Aorta (tissue), 5 donors: ENCODE measurements around the gene SNX9. TPM values are rescaled to one million over a fixed set of nuclear protein-coding genes. Genes with fewer than 3 reads are reported as not detected.

Source experiments
- ATAC-seq: fragments of 200-7000 bp; cut with Tn5 transposase; one replicate; pipeline ENCODE4 v1.9.1; 2022; ENCODE audit warnings: moderate library complexity; ENCODE audit not compliant: low FRiP score
- DNase-seq, 2 donors: peaks; one replicate each; pipeline ENCODE4 v3.0.0-alpha.2; 2020
- H3K27ac ChIP-seq, 2 donors: one replicate each; pipeline ENCODE4 v1.5.1; 2013; ENCODE audit warnings: low read length in 2 of 2, mild to moderate bottlenecking in 2 of 2, moderate library complexity in 2 of 2, control low read depth in 1 of 2, inconsistent platforms in 1 of 2, low read depth in 1 of 2
- H3K27me3 ChIP-seq, 2 donors: one replicate each; pipeline ENCODE4 v1.6.1; 2013; ENCODE audit warnings: control low read depth in 1 of 2, low read length in 1 of 2, mild to moderate bottlenecking in 1 of 2, moderate library complexity in 1 of 2; ENCODE audit not compliant: insufficient read depth in 2 of 2, control insufficient read depth in 1 of 2
- H3K36me3 ChIP-seq, 2 donors: one replicate each; pipeline ENCODE4 v1.6.1; 2013; ENCODE audit warnings: control low read depth in 1 of 2, low read length in 1 of 2, mild to moderate bottlenecking in 1 of 2; ENCODE audit not compliant: insufficient read depth in 2 of 2, control insufficient read depth in 1 of 2
- H3K4me1 ChIP-seq, 2 donors: one replicate each; pipeline ENCODE4 v1.6.1; 2013; ENCODE audit warnings: low read length in 2 of 2, control low read depth in 1 of 2, mild to moderate bottlenecking in 1 of 2, moderate library complexity in 1 of 2; ENCODE audit not compliant: insufficient read depth in 2 of 2, control insufficient read depth in 1 of 2
- H3K4me3 ChIP-seq, 2 donors: one replicate each; pipeline ENCODE4 v1.5.1; 2013; ENCODE audit warnings: low read length in 2 of 2, control low read depth in 1 of 2, mild to moderate bottlenecking in 1 of 2
- H3K9me3 ChIP-seq: one replicate; pipeline ENCODE4 v1.6.1; 2013; ENCODE audit warnings: mild to moderate bottlenecking, low read length; ENCODE audit not compliant: control insufficient read depth
- WGBS, 2 donors: extraction: QIAGEN DNeasy Blood & Tissue Kit; methylation state at CpG; one replicate each; pipeline ENCODE4 v1.1.7; 2013; 5-methylcytosine and 5-hydroxymethylcytosine counted together
- intact Hi-C, 2 donors: fragments of 100-400 bp; cut with DNase I; formaldehyde crosslinking; loops; one replicate each; pipeline versions ENCODE4 v1.14.2 to v1.15.0; 2022
- polyA plus RNA-seq, 2 donors: library from polyadenylated mRNA; stranded (reverse); fragments of 200-250 nt; gene quantifications; one replicate each; pipeline ENCODE4 v1.2.3, GENCODE V29; 2013
- total RNA-seq, 2 donors: library from RNA; stranded (reverse); fragmentation: NEBNext Ultra II Directional; extraction: Animal tissue kit (Norgen Biotek cat#: 25700); gene quantifications; one replicate each; pipeline ENCODE4 v1.2.1, GENCODE V29; 2021
- donor health status: healthy with polysubstance abuse.
- donor health status: Bipolar disorder and iron deficiency.
- donor health status: DM: no; HTN: no; CAD: no.
- donor health status: DM: no; HTN: no; CAD: no.
- donor health status: DM: yes; HTN: yes; CAD: no.

Gene SNX9
- total and polyA plus RNA-seq, 4 donors, result 50.6 to 95.5 (median 82.1) TPM

- intact Hi-C loops, result no loop called here
- 92 to 93% methylated on average over 6 of the region's 6 CpGs for WGBS, 2 donors
These were observed 22.6 kb downstream of the SNX9 start for GRCh38 chr6:157845493-157846259.

GRCh38 chr6:157847846-157848245, 24.8 kb downstream of the SNX9 start:
- 93 to 94% methylated on average over 2 of the region's 2 CpGs for WGBS, 2 donors
- Histone ChIP-seq H3K4me3 (no peak overlapping the region), H3K27me3 (no peaks in the 10 kb centered on the region), H3K36me3 (no peaks in the 10 kb centered on the region), H3K4me1 (peaks cover 4% of the 10 kb centered on the region in 2 donors), H3K27ac (peak overlapping the region in 1 of 2 donors; percentile 6), H3K9me3 (no peaks in the 10 kb centered on the region)
- no peak for ATAC-seq
- intact Hi-C loops, result no loop called here
- DNase-seq, result no peak

More at GRCh38 chr6:157845493-157846259, 22.6 kb downstream of the SNX9 start:
- no peaks in the 10 kb centered on the region for H3K9me3 ChIP-seq
- H3K27me3 ChIP-seq, result no peaks in the 10 kb centered on the region
- no peak overlapping the region for H3K27ac ChIP-seq
- ATAC-seq (no peak), DNase-seq (no peak)
- no peaks in the 10 kb centered on the region for H3K36me3 ChIP-seq
- H3K4me1 ChIP-seq, result peaks cover 7 to 10% of the 10 kb centered on the region in 2 donors
- H3K4me3 ChIP-seq, result no peak overlapping the region

DNA sequence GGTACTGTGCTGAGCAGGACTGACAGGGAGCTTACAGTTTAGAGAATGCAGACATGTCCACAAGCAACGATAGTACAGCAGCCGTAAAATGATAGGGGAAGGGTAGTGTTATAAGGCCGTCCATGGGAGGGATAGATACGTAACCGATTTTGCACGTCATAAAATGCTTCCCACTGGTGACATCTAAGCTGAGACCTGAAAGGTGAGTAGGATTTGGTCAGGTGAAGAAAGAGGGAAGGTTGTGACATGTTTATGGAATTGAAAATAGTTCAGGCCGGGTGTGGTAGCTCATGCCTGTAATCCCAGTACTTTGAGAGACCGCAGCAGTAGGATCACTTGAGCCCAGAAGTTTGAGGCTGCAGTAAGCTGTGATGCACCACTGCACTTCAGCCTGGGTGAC, 25.6 kb downstream of the SNX9 start:
- H3K4me3 ChIP-seq, result no peak overlapping the region
- WGBS, 2 donors, result 89 to 90% methylated on average over 8 of the region's 8 CpGs
- intact Hi-C loops, result no loop called here
- no peaks in the 10 kb centered on the region for H3K27me3 ChIP-seq
- H3K9me3 ChIP-seq, result no peaks in the 10 kb centered on the region
- DNase-seq (no peak), ATAC-seq (no peak)
- H3K27ac ChIP-seq, result no peak overlapping the region
- H3K36me3 ChIP-seq, result no peaks in the 10 kb centered on the region
- peaks cover 4% of the 10 kb centered on the region in 2 donors for H3K4me1 ChIP-seq

- H3K4me1 ChIP-seq, result peaks cover 4% of the 10 kb centered on the region in 2 donors
These were observed 26.4 kb downstream of the SNX9 start for GRCh38 chr6:157849288-157850017.

DNA sequence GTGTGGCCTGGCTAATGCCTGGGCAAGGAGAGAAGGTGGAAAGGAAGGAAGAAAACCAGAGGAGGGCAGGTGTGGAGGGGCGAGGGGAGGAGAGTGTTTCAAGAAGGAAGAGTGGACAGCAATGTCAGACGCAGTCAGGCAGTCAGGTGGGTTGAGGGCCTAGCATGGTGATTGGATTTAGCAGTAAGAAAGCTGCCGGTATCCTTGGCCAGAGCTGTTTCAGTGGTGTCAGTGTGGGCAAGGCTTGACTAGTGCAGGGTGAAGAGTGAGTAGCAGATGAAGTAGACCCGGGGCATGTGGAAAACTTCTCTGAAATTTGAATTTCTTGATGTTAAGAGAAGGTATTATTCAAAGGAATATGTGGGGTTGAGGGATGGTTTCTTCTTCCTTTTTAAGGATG, 27.0 kb downstream of the SNX9 start:
- intact Hi-C loops, result no loop called here

More at GRCh38 chr6:157849288-157850017, 26.4 kb downstream of the SNX9 start:
- Histone ChIP-seq H3K4me3 (no peak overlapping the region), H3K9me3 (no peaks in the 10 kb centered on the region), H3K36me3 (no peaks in the 10 kb centered on the region), H3K27ac (no peak overlapping the region), H3K27me3 (no peaks in the 10 kb centered on the region)
- ATAC-seq, result no peak
- DNase-seq, result no peak
- 96 to 98% methylated on average over 5 of the region's 5 CpGs for WGBS, 2 donors
- intact Hi-C loops, result no loop called here

DNA sequence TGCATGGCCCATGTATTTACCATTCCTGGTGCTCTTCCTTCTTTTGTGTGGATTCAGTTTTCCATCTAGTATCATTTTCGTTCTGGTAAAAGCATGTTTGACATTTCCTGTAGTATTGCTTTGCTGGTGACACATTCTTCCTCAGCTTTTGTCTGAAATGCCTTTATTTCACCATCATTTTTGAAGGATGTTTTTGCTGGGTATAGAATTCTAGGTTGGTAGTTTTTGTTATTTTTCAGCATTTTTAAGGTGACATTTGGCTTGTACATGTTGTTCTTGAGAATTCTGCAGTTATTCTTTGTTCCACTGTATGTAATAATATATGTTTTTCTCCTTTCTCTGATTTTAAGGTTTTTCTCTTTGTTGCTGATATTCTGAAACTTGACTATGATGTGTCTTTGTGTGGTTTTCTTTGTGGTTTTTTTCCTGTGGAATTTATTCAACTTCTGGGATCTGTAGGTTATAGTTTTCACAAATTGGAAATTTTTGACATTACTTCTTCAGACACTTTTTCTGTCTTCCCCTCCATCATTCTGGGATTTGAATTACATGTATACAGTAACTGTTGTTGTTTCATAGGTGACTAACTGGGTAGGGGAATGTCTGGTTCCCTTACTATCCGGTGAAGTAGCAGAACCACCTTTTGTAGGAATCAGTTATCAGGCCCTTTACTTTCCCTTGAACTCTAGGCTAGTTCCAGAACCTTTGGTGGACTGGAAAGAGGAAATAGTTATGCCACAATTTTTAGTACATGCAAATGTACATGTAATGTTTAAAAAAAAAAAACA, 30.2 kb downstream of the SNX9 start:
- H3K36me3 ChIP-seq, result no peaks in the 10 kb centered on the region
- no peaks in the 10 kb centered on the region for H3K27me3 ChIP-seq
- peaks cover 3 to 4% of the 10 kb centered on the region in 2 donors for H3K4me1 ChIP-seq
- no peak overlapping the region for H3K27ac ChIP-seq
- no peak overlapping the region for H3K4me3 ChIP-seq
- DNase-seq (no peak), ATAC-seq (no peak)
- H3K9me3 ChIP-seq, result no peaks in the 10 kb centered on the region
- intact Hi-C loops, result no loop called here
- WGBS, 2 donors, result 86% methylated on average over 2 of the region's 2 CpGs

More for the DNA sequence above, 27.0 kb downstream of the SNX9 start:
- ATAC-seq, result peak; percentile 29
- Histone ChIP-seq H3K9me3 (no peaks in the 10 kb centered on the region), H3K36me3 (no peaks in the 10 kb centered on the region), H3K4me3 (no peak overlapping the region), H3K27me3 (no peaks in the 10 kb centered on the region), H3K4me1 (peaks cover 4% of the 10 kb centered on the region in 2 donors), H3K27ac (no peak overlapping the region)
- WGBS, 2 donors, result 65 to 66% methylated on average over 4 of the region's 4 CpGs
- DNase-seq, result no peak

- intact Hi-C loops, result no loop called here
- Histone ChIP-seq H3K36me3 (no peaks in the 10 kb centered on the region), H3K4me3 (no peak overlapping the region), H3K27me3 (no peaks in the 10 kb centered on the region), H3K4me1 (no peaks in the 10 kb centered on the region), H3K27ac (no peak overlapping the region), H3K9me3 (no peaks in the 10 kb centered on the region)
- ATAC-seq (no peak), DNase-seq (no peak)
- 88 to 89% methylated on average over 1 of the region's 1 CpG for WGBS, 2 donors
These were observed 31.0 kb downstream of the SNX9 start for GRCh38 chr6:157853902-157854502.

GRCh38 chr6:157855325-157855724, 32.3 kb downstream of the SNX9 start:
- Histone ChIP-seq H3K27ac (no peak overlapping the region), H3K9me3 (no peaks in the 10 kb centered on the region), H3K36me3 (no peaks in the 10 kb centered on the region), H3K4me3 (no peak overlapping the region), H3K27me3 (no peaks in the 10 kb centered on the region), H3K4me1 (peaks cover 0 to 4% of the 10 kb centered on the region in 2 donors)
- ATAC-seq (no peak), DNase-seq (no peak)
- intact Hi-C loops, result no loop called here
- 92 to 93% methylated on average over 5 of the region's 5 CpGs for WGBS, 2 donors
